Left ventricle myocardium inferior (tissue), 1 donor: ENCODE measurements around the gene PIWIL1. TPM values are rescaled to one million over a fixed set of nuclear protein-coding genes. Genes with fewer than 3 reads are reported as not detected.

Source experiments
- DNase-seq: peaks from one replicate; pipeline ENCODE4 v3.0.0-alpha.2; 2020
- H3K27ac ChIP-seq: fragments of 200-600 bp; replicated peaks from 2 replicates; pipeline ENCODE4 v1.8.0; 2021
- H3K27me3 ChIP-seq: fragments of 200-600 bp; 2 replicates; pipeline ENCODE4 v1.8.0; 2021; ENCODE audit warnings: low read depth
- H3K36me3 ChIP-seq: fragments of 200-600 bp; 2 replicates; pipeline ENCODE4 v1.8.0; 2021
- H3K4me1 ChIP-seq: fragments of 200-600 bp; 2 replicates; pipeline ENCODE4 v1.8.0; 2021
- H3K4me3 ChIP-seq: fragments of 200-600 bp; 2 replicates; pipeline ENCODE4 v1.8.0; 2021; ENCODE audit warnings: mild to moderate bottlenecking, moderate library complexity
- H3K9me3 ChIP-seq: fragments of 200-600 bp; replicated peaks from 2 replicates; pipeline ENCODE4 v1.8.0; 2021
- intact Hi-C: fragments of 100-400 bp; cut with micrococcal nuclease; formaldehyde crosslinking; loops from one replicate; pipeline ENCODE4 v1.11.0; 2022
- long read RNA-seq: library from polyadenylated mRNA; unstranded; transcript quantifications from one replicate; pipeline ENCODE4 v2.0.0, GENCODE V29; 2021
- total RNA-seq: library from RNA; stranded (reverse); fragmentation: NEBNext Ultra II Directional; extraction: Animal tissue kit (Norgen Biotek cat#: 25700); gene quantifications from one replicate; pipeline ENCODE4 v1.2.1, GENCODE V29; 2021
- TF ChIP-seq, protein P1 (sequence below): fragments of 200-600 bp; IDR thresholded peaks from 2 replicates; pipeline ENCODE4 v1.8.0; 2021; ENCODE audit warnings: antibody characterized with exemption, mild to moderate bottlenecking, borderline replicate concordance
- donor health status: DM: no; HTN: yes; CAD: no; lungs with severe emphysema.

PIWIL1 gene
- not detected for total RNA-seq
- long read RNA-seq: 0 reads

GRCh38 chr12:130337488-130338303, at the start of gene PIWIL1:
PIWIL1 (plus strand) TSS chr12:130337887; CDS start chr12:130342592, 4,705 bp downstream.
- no peak for DNase-seq
- TF ChIP-seq, protein P1, sequence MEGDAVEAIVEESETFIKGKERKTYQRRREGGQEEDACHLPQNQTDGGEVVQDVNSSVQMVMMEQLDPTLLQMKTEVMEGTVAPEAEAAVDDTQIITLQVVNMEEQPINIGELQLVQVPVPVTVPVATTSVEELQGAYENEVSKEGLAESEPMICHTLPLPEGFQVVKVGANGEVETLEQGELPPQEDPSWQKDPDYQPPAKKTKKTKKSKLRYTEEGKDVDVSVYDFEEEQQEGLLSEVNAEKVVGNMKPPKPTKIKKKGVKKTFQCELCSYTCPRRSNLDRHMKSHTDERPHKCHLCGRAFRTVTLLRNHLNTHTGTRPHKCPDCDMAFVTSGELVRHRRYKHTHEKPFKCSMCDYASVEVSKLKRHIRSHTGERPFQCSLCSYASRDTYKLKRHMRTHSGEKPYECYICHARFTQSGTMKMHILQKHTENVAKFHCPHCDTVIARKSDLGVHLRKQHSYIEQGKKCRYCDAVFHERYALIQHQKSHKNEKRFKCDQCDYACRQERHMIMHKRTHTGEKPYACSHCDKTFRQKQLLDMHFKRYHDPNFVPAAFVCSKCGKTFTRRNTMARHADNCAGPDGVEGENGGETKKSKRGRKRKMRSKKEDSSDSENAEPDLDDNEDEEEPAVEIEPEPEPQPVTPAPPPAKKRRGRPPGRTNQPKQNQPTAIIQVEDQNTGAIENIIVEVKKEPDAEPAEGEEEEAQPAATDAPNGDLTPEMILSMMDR: no peak
- Histone ChIP-seq H3K36me3 (no peaks in the 10 kb centered on the region), H3K9me3 (peaks cover 4% of the 10 kb centered on the region), H3K27me3 (peaks cover 77% of the 10 kb centered on the region), H3K27ac (no peak within 1 kb of the TSS), H3K4me1 (peaks cover 7% of the 10 kb centered on the region), H3K4me3 (no peak within 1 kb of the TSS)
- intact Hi-C loops: loop anchor here (5.0 kb wide), 1 partner anchor 290 kb away; no protein-coding TSS in a partner anchor

- no peak overlapping the region for H3K4me3 ChIP-seq
- H3K36me3 ChIP-seq: no peaks in the 10 kb centered on the region
- H3K27me3 ChIP-seq: peaks cover 53% of the 10 kb centered on the region
- TF ChIP-seq, protein P1: no peak
- H3K4me1 ChIP-seq: no peaks in the 10 kb centered on the region
- intact Hi-C loops: no loop called here
- H3K9me3 ChIP-seq: peaks cover 38% of the 10 kb centered on the region
- H3K27ac ChIP-seq: no peak overlapping the region
- DNase-seq: no peak
These were observed 49.5 kb upstream of the PIWIL1 start for GRCh38 chr12:130288206-130288605.

DNA sequence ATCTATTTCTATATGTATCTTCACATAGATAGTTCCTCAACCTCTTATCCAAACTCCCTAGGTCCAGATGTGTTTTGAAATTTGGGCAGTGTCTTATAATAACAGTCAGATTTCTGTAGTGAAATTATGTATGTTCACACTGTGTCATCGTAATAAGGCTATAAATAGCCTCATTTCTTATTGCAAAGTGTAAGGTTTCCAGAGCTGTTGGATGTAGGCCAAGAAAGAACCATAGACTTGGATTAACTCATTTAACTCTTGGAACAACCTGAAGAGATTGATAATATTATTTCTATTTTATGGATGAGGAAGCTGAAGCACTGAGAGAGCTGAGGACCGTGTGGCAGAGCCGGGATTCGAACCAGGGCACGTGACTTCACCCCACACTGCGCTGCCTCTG, 49.0 kb upstream of the PIWIL1 start:
- TF ChIP-seq, protein P1: no peak
- intact Hi-C loops: no loop called here
- Histone ChIP-seq H3K27me3 (peaks cover 53% of the 10 kb centered on the region), H3K27ac (no peak overlapping the region), H3K36me3 (no peaks in the 10 kb centered on the region), H3K4me3 (no peak overlapping the region), H3K9me3 (peaks cover 43% of the 10 kb centered on the region), H3K4me1 (no peaks in the 10 kb centered on the region)
- no peak for DNase-seq

GRCh38 chr12:130290114-130290513, 47.6 kb upstream of the PIWIL1 start:
- TF ChIP-seq, protein P1: no peak
- H3K27ac ChIP-seq: no peak overlapping the region
- no peaks in the 10 kb centered on the region for H3K4me1 ChIP-seq
- H3K4me3 ChIP-seq: no peak overlapping the region
- no peaks in the 10 kb centered on the region for H3K36me3 ChIP-seq
- H3K9me3 ChIP-seq: peaks cover 38% of the 10 kb centered on the region
- H3K27me3 ChIP-seq: peaks cover 48% of the 10 kb centered on the region
- DNase-seq: no peak
- intact Hi-C loops: no loop called here

DNA sequence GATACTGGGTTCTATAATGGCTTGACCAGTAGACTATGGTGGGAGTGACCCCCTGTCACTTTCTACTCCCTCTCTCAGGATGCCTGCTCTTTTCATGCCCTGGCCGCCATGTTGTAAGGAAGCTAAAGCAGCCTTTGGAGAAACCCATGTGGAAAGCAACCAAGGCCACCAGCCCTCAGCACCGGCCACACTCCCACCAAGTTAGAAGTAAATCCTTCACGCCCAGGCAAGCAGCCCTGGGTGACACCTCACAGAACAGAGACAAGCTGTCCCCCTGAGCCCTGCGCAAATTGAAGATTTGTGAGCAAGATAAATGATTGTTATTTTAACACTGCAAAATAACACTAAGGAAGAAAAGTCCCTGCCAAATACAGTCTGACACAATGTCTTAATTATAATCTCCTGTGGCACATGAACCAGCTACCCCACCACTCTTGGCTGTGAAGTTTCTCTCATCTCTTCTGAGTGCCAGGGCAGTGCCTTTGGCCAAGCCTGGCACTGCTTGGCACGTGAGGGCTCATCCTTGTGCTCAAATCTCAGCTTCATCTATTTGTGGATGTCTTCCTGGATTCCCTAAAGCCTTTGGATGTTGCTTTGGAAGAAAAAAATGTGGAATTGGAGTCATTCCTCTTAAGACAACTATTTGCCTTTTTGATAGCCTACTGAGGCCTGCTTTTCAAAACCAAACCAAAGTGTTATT, 39.2 kb upstream of the PIWIL1 start:
- intact Hi-C loops: no loop called here
- H3K27me3 ChIP-seq: peaks cover 25% of the 10 kb centered on the region
- H3K27ac ChIP-seq: no peak overlapping the region
- TF ChIP-seq, protein P1: no peak
- H3K36me3 ChIP-seq: no peaks in the 10 kb centered on the region
- DNase-seq: no peak
- H3K4me1 ChIP-seq: no peaks in the 10 kb centered on the region
- peaks cover 12% of the 10 kb centered on the region for H3K9me3 ChIP-seq
- H3K4me3 ChIP-seq: no peak overlapping the region
